Tibial nerve (tissue), 4 donors: ENCODE results near the gene METTL16. TPM values are rescaled to one million over a fixed set of nuclear protein-coding genes. Genes with fewer than 3 reads are reported as not detected.
A peak's percentile ranks its signal among the peaks of the same experiment; 100 is the strongest.

ENCODE experiments used
- DNase-seq, 2 donors: peaks; one replicate each; pipeline ENCODE4 v3.0.0-alpha.2; 2019; ENCODE audit warnings: low spot score in 2 of 2
- H3K27ac ChIP-seq, 4 donors: fragments of 200-600 bp; sonication (generic) in 3 of 4; one replicate each; pipeline ENCODE4 v1.5.1; 2017 to 2019; ENCODE audit warnings: mild to moderate bottlenecking in 1 of 4
- H3K27me3 ChIP-seq, 2 donors: fragments of 200-600 bp; sonication (generic) in 1 of 2; one replicate each; pipeline versions ENCODE4 v1.5.1 to v1.6.0; 2017 to 2019
- H3K36me3 ChIP-seq, 3 donors: fragments of 200-600 bp; sonication (generic); one replicate each; pipeline ENCODE4 v1.5.1; 2018 to 2019
- H3K4me1 ChIP-seq, 4 donors: fragments of 200-600 bp; sonication (generic) in 3 of 4; one replicate each; pipeline ENCODE4 v1.5.1; 2017 to 2019
- H3K4me3 ChIP-seq, 4 donors: fragments of 200-600 bp; sonication (generic) in 3 of 4; one replicate each; pipeline ENCODE4 v1.5.1; 2017 to 2019; ENCODE audit warnings: mild to moderate bottlenecking in 1 of 4, moderate library complexity in 1 of 4
- H3K9me3 ChIP-seq, 4 donors: fragments of 200-600 bp; sonication (generic) in 3 of 4; one replicate each; pipeline ENCODE4 v1.5.1; 2017 to 2019
- CTCF ChIP-seq, 5 experiments: fragments of 200-600 bp in 3 of 5; fragments of 450-650 bp in 2 of 5; sonication (generic) in 3 of 5; IDR thresholded peaks; one replicate each; pipeline ENCODE4 v1.5.1; 2016 to 2019; ENCODE audit warnings: antibody characterized with exemption in 5 of 5, mild to moderate bottlenecking in 3 of 5, moderate library complexity in 2 of 5
- EP300 ChIP-seq, 2 donors: sonication (generic); formaldehyde crosslinking; IDR thresholded peaks; one replicate each; pipeline ENCODE4 v1.6.1; 2017; ENCODE audit warnings: antibody characterized with exemption in 2 of 2, mild to moderate bottlenecking in 1 of 2
- POLR2A ChIP-seq, 2 donors: fragments of 450-650 bp; IDR thresholded peaks; one replicate each; pipeline ENCODE4 v1.6.1; 2017; ENCODE audit warnings: antibody characterized with exemption in 2 of 2, mild to moderate bottlenecking in 2 of 2, moderate library complexity in 2 of 2
- WGBS, 2 donors: methylation state at CpG; one replicate each; pipeline ENCODE4 v1.1.5; 2018; 5-methylcytosine and 5-hydroxymethylcytosine counted together
- total RNA-seq, 4 donors: library from RNA; depleted of rRNA; stranded (reverse); fragments of >200 nt; gene quantifications; one replicate each; pipeline ENCODE4 v1.1.0, GENCODE V29; 2016

The METTL16 gene
- total RNA-seq, 4 donors from 2014 or later = 26.5 to 38.1 (median 33.9) TPM

- Histone ChIP-seq H3K27ac (peak overlapping the region in 1 of 4 donors; percentile 6), H3K9me3 (no peaks in the 10 kb centered on the region), H3K27me3 (no peaks in the 10 kb centered on the region), H3K36me3 (peaks cover 0 to 4% (median 0%) of the 10 kb centered on the region in 3 donors), H3K4me1 (peaks cover 0 to 15% (median 4%) of the 10 kb centered on the region in 4 donors), H3K4me3 (no peak overlapping the region)
- TF ChIP-seq CTCF (IDR thresholded peaks at IDR 0.05) (no peak), POLR2A (IDR thresholded peaks at IDR 0.05) (no peak), EP300 (IDR thresholded peaks at IDR 0.05) (no peak)
- DNase-seq = no peak
- 27 to 28% methylated on average over 2 of the region's 2 CpGs for WGBS, 2 donors
These were observed 84.5 kb downstream of the METTL16 start for GRCh38 chr17:2427215-2427614.

- Histone ChIP-seq H3K27ac (no peak overlapping the region), H3K27me3 (no peaks in the 10 kb centered on the region)
- DNase-seq = no peak
These were observed 88.4 kb downstream of the METTL16 start for GRCh38 chr17:2423271-2423670.

GRCh38 chr17:2421315-2422147 lies 90.2 kb downstream of the METTL16 start:
- Histone ChIP-seq H3K27ac (no peak overlapping the region), H3K4me1 (peaks cover 0 to 19% (median 4%) of the 10 kb centered on the region in 4 donors), H3K4me3 (no peak overlapping the region), H3K9me3 (no peaks in the 10 kb centered on the region), H3K27me3 (no peaks in the 10 kb centered on the region), H3K36me3 (peaks cover 0 to 36% (median 0%) of the 10 kb centered on the region in 3 donors)
- no peak for TF ChIP-seq POLR2A (IDR thresholded peaks at IDR 0.05)
- TF ChIP-seq EP300 (IDR thresholded peaks at IDR 0.05) = no peak
- TF ChIP-seq CTCF (IDR thresholded peaks at IDR 0.05) = no peak
- DNase-seq = no peak
- WGBS, 2 donors = 88% methylated on average over 26 to 27 of the region's 27 CpGs

More at GRCh38 chr17:2423271-2423670, 88.4 kb downstream of the METTL16 start:
- Histone ChIP-seq H3K4me3 (no peak overlapping the region), H3K36me3 (peaks cover 0 to 35% (median 0%) of the 10 kb centered on the region in 3 donors), H3K9me3 (no peaks in the 10 kb centered on the region), H3K4me1 (peaks cover 0 to 31% (median 6%) of the 10 kb centered on the region in 4 donors)
- TF ChIP-seq CTCF (IDR thresholded peaks at IDR 0.05) = no peak
- TF ChIP-seq EP300 (IDR thresholded peaks at IDR 0.05) = no peak
- TF ChIP-seq POLR2A (IDR thresholded peaks at IDR 0.05) = no peak
- WGBS, 2 donors = 70 to 74% methylated on average over 6 of the region's 6 CpGs

- Histone ChIP-seq H3K9me3 (no peaks in the 10 kb centered on the region), H3K4me1 (peaks cover 0 to 30% (median 12%) of the 10 kb centered on the region in 4 donors), H3K27me3 (no peaks in the 10 kb centered on the region), H3K4me3 (no peak overlapping the region), H3K27ac (no peak overlapping the region), H3K36me3 (peaks cover 0 to 37% (median 0%) of the 10 kb centered on the region in 3 donors)
- TF ChIP-seq EP300 (IDR thresholded peaks at IDR 0.05) (no peak), CTCF (IDR thresholded peaks at IDR 0.05) (no peak), POLR2A (IDR thresholded peaks at IDR 0.05) (no peak)
- WGBS, 2 donors = 55 to 58% methylated on average over 12 of the region's 12 CpGs
- no peak for DNase-seq
These were observed 91.5 kb downstream of the METTL16 start for GRCh38 chr17:2420176-2420575.

GRCh38 chr17:2419486-2419885 lies 92.2 kb downstream of the METTL16 start:
- 60 to 64% methylated on average over 6 of the region's 6 CpGs for WGBS, 2 donors
- TF ChIP-seq POLR2A (IDR thresholded peaks at IDR 0.05) (no peak), EP300 (IDR thresholded peaks at IDR 0.05) (no peak), CTCF (IDR thresholded peaks at IDR 0.05) (no peak)
- Histone ChIP-seq H3K4me3 (no peak overlapping the region), H3K9me3 (no peaks in the 10 kb centered on the region), H3K27me3 (no peaks in the 10 kb centered on the region), H3K27ac (no peak overlapping the region), H3K4me1 (peaks cover 0 to 30% (median 12%) of the 10 kb centered on the region in 4 donors), H3K36me3 (peaks cover 0 to 44% (median 0%) of the 10 kb centered on the region in 3 donors)
- DNase-seq = no peak
